ENCODE measurements around the gene CDK2. TPM values are rescaled to one million over a fixed set of nuclear protein-coding genes. Genes with fewer than 3 reads are reported as not detected.
"Not testable (repeated sequence)": the region's sequence is repeated elsewhere in the genome, so short reads cannot be mapped to it uniquely, and the experiment has no call there.

CDK2 gene
- total and polyA plus RNA-seq, 8 donors = 5.7 to 19.8 (median 9.7) TPM

DNA sequence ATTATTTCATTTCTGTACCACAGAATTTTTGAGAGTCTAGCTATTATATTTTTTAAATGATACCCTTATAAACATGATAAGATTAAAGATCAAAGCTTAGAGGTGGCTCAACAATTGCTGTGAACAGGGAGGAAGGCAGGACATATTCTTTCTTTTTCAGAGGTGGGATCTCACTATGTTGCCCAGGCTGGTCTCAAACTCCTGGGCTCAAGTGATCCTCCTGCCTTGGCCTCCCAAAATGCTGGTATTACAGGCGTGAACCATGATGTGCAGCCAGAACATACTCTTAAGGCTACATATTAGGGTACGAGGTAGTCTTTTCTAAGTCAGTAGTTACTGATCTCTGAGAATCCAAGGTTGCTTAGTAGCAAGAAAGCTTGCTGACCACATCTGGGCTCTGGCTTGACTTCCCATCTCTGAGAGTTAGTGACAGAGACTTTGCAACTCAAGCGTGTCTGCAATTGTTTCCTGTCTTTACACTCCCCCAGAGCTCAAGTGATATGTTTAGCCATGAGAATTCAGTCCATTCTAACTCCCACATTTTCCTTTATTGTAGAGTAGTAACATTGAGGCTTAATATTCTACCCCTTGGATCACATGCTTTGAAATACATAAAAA, 15.8 kb downstream of the CDK2 start:
- H3K36me3 ChIP-seq = peaks cover 2 to 16% (median 3%) of the 10 kb centered on the region in 3 donors
- FAIRE-seq = no peak
- no peak for ATAC-seq
- DNase-seq = no peak
- WGBS, 2 donors = 70 to 75% methylated on average over 3 of the region's 3 CpGs
- no peaks in the 10 kb centered on the region for H3K27me3 ChIP-seq
- TF ChIP-seq, protein P1, sequence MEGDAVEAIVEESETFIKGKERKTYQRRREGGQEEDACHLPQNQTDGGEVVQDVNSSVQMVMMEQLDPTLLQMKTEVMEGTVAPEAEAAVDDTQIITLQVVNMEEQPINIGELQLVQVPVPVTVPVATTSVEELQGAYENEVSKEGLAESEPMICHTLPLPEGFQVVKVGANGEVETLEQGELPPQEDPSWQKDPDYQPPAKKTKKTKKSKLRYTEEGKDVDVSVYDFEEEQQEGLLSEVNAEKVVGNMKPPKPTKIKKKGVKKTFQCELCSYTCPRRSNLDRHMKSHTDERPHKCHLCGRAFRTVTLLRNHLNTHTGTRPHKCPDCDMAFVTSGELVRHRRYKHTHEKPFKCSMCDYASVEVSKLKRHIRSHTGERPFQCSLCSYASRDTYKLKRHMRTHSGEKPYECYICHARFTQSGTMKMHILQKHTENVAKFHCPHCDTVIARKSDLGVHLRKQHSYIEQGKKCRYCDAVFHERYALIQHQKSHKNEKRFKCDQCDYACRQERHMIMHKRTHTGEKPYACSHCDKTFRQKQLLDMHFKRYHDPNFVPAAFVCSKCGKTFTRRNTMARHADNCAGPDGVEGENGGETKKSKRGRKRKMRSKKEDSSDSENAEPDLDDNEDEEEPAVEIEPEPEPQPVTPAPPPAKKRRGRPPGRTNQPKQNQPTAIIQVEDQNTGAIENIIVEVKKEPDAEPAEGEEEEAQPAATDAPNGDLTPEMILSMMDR (IDR thresholded peaks at IDR 0.05) = no peak
- no peak overlapping the region for H3K27ac ChIP-seq
- intact Hi-C loops (cut with DNase I) = no loop called here
- no peaks in the 10 kb centered on the region for H3K4me1 ChIP-seq
- H3K9me3 ChIP-seq = no peaks in the 10 kb centered on the region
- H3K4me3 ChIP-seq = no peak overlapping the region

- Histone ChIP-seq H3K9me3 (no peaks in the 10 kb centered on the region), H3K27me3 (no peaks in the 10 kb centered on the region), H3K27ac (no peak overlapping the region), H3K4me3 (no peak overlapping the region), H3K4me1 (no peaks in the 10 kb centered on the region), H3K36me3 (peaks cover 2 to 17% (median 3%) of the 10 kb centered on the region in 3 donors)
- TF ChIP-seq, protein P1 (IDR thresholded peaks at IDR 0.05) = no peak
- WGBS, 2 donors = 78 to 82% methylated on average over 4 of the region's 4 CpGs
- intact Hi-C loops (cut with DNase I) = no loop called here
- ATAC-seq (no peak), DNase-seq (no peak), FAIRE-seq (no peak)
Measured at GRCh38 chr12:55983232-55983842, 16.7 kb downstream of the CDK2 start.

DNA sequence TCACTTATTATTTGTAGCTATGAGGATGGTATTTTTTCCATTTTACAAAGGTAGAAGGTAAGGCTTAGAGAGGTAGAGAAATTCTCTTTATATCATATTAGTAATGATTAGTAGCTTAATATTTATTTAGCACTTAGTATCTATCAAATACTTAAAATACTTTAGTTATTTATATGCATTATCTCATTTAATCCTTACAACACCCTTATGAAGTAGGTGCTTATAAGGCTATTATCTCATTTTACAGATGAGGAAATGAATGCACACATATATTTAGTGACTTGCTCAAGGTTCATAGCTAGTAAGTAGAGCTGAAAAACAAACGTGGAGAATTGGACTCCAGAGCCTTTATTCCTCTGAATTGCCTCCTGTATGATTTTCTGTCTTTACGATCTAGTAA, 18.2 kb downstream of the CDK2 start:
- intact Hi-C loops (cut with DNase I) = no loop called here
- no peak for DNase-seq
- Histone ChIP-seq H3K4me3 (no peak overlapping the region), H3K27ac (no peak overlapping the region), H3K27me3 (no peaks in the 10 kb centered on the region), H3K9me3 (no peaks in the 10 kb centered on the region), H3K4me1 (no peaks in the 10 kb centered on the region), H3K36me3 (peaks cover 2 to 27% (median 5%) of the 10 kb centered on the region in 3 donors)
- ATAC-seq = no peak
- no peak for FAIRE-seq
- TF ChIP-seq, protein P1 (IDR thresholded peaks at IDR 0.05) = no peak
- 56 to 60% methylated on average over 2 of the region's 2 CpGs for WGBS, 2 donors

DNA sequence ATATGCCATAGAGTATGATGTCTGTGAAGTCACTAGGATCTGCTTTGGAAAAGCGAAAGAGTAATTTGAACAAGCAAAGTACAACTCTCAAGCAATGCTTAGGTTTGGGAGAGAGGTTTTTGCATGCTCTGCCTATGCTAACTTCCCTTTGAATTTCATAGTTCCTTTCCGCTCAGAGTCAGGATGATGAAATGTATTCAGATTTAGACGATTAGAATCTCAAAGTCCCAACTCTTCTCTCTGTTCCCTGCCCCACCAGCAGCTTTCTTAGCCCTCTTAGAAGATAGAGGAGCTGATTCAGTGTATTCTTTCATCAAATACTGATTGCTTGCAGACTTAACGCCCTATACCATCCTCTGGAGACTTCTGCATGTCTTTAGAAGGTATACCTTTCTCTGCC, 18.7 kb downstream of the CDK2 start:
- Histone ChIP-seq H3K27ac (no peak overlapping the region), H3K36me3 (peaks cover 2 to 32% (median 6%) of the 10 kb centered on the region in 3 donors), H3K27me3 (no peaks in the 10 kb centered on the region), H3K9me3 (no peaks in the 10 kb centered on the region), H3K4me3 (no peak overlapping the region), H3K4me1 (no peaks in the 10 kb centered on the region)
- 81 to 83% methylated on average over 4 of the region's 4 CpGs for WGBS, 2 donors
- ATAC-seq = no peak
- intact Hi-C loops (cut with DNase I) = no loop called here
- FAIRE-seq = no peak
- TF ChIP-seq, protein P1 (IDR thresholded peaks at IDR 0.05) = no peak
- DNase-seq = no peak

GRCh38 chr12:55985976-55986375, 19.3 kb downstream of the CDK2 start:
- FAIRE-seq; intact Hi-C loops (cut with DNase I); H3K9me3 ChIP-seq: not testable (repeated sequence)

More at GRCh38 chr12:55985976-55986375, 19.3 kb downstream of the CDK2 start:
- 93 to 96% methylated on average over 7 of the region's 7 CpGs for WGBS, 2 donors
- H3K36me3 ChIP-seq = peaks cover 5 to 38% (median 13%) of the 10 kb centered on the region in 3 donors
- not testable (repeated sequence) for H3K27ac ChIP-seq, H3K27me3 ChIP-seq, H3K4me1 ChIP-seq, ATAC-seq, DNase-seq, H3K4me3 ChIP-seq
